SU-DHL-6 (cell line): Measurements from ENCODE around the gene SREBF2.

Experiments
- H2AFZ ChIP-seq: fragments of 200-600 bp; sonication (generic); 2 replicates; pipeline ENCODE4 v1.6.1; 2014; ENCODE audit warnings: low read depth, mild to moderate bottlenecking, moderate library complexity, mixed read lengths, antibody characterized with exemption, low read length; ENCODE audit not compliant: severe bottlenecking
- H3F3A ChIP-seq: fragments of 200-600 bp; shearing (Covaris generic); 2 replicates; pipeline ENCODE4 v1.6.0; 2016; ENCODE audit warnings: antibody characterized with exemption, mild to moderate bottlenecking; ENCODE audit not compliant: insufficient read depth
- H3K27ac ChIP-seq: fragments of 200-600 bp; sonication (generic); 2 replicates; pipeline ENCODE4 v1.5.1; 2016; ENCODE audit warnings: low read depth, mild to moderate bottlenecking, low read length, moderate library complexity, mixed read lengths
- H3K27me3 ChIP-seq: fragments of 200-600 bp; sonication (generic), shearing (Covaris generic); 2 replicates; pipeline ENCODE4 v1.6.0; 2014; ENCODE audit warnings: mild to moderate bottlenecking, low read length
- H3K36me3 ChIP-seq: fragments of 200-600 bp; sonication (generic); 2 replicates; pipeline ENCODE4 v1.6.1; 2014; ENCODE audit warnings: mild to moderate bottlenecking, low read length, mixed read lengths
- H3K4me2 ChIP-seq: fragments of 300-600, 200-600 bp; shearing (Covaris generic), sonication (generic); 2 replicates; pipeline ENCODE4 v1.6.0; 2014; ENCODE audit warnings: low read length, low read depth, mild to moderate bottlenecking; ENCODE audit not compliant: poor library complexity, severe bottlenecking
- H3K4me3 ChIP-seq: fragments of 200-600 bp; sonication (generic); 2 replicates; pipeline ENCODE4 v1.5.1; 2014; ENCODE audit warnings: antibody characterized with exemption, low read length, mild to moderate bottlenecking, mixed read lengths; ENCODE audit not compliant: insufficient read depth, poor library complexity, severe bottlenecking
- H3K79me2 ChIP-seq: fragments of 200-600 bp; sonication (generic); 2 replicates; pipeline ENCODE4 v1.6.1; 2014; ENCODE audit warnings: mild to moderate bottlenecking, low read length, moderate library complexity; ENCODE audit not compliant: insufficient read depth
- H3K9ac ChIP-seq: fragments of 200-600 bp; sonication (generic); 2 replicates; pipeline ENCODE4 v1.7.0; 2014; ENCODE audit warnings: mild to moderate bottlenecking, low read length
- H3K9me2 ChIP-seq: fragments of 200-600 bp; sonication (generic); replicated peaks from 2 replicates; pipeline ENCODE4 v1.6.1; 2014; ENCODE audit warnings: low read length; ENCODE audit not compliant: insufficient read depth
- H3K9me3 ChIP-seq: fragments of 200-600 bp; sonication (generic); 2 replicates; pipeline ENCODE4 v1.6.1; 2014; ENCODE audit warnings: low read length, mixed read lengths; ENCODE audit not compliant: insufficient read depth
- H4K20me1 ChIP-seq: fragments of 200-600 bp; sonication (generic); 2 replicates; pipeline ENCODE4 v1.6.1; 2014; ENCODE audit warnings: low read depth, mild to moderate bottlenecking, antibody characterized with exemption, low read length, moderate library complexity, mixed read lengths
- CTCF ChIP-seq: fragments of 200-600 bp; sonication (generic); IDR thresholded peaks from one replicate; pipeline ENCODE4 v1.5.1; 2017; ENCODE audit warnings: antibody characterized with exemption, mild to moderate bottlenecking, low read length, moderate library complexity; ENCODE audit not compliant: insufficient read depth, poor library complexity, severe bottlenecking
- EZH2phosphoT487 ChIP-seq: fragments of 200-600 bp; sonication (generic), shearing (Covaris generic); conservative IDR thresholded peaks from 2 replicates; pipeline ENCODE4 v1.6.1; 2018; ENCODE audit warnings: mild to moderate bottlenecking, antibody characterized with exemption, low read length, moderate library complexity, mixed read lengths

SREBF2 gene

GRCh38 chr22:41913040-41913719, 80.3 kb downstream of the SREBF2 start:
- no peak for TF ChIP-seq CTCF
- no peak for TF ChIP-seq EZH2phosphoT487

GRCh38 chr22:41913842-41914534, 81.1 kb downstream of the SREBF2 start:
- Histone ChIP-seq H4K20me1 (no peaks in the 10 kb centered on the region), H3K27ac (no peak overlapping the region), H3K9me2 (no peaks in the 10 kb centered on the region), H3F3A (peaks cover 15% of the 10 kb centered on the region; the same call in 1 of the 2 replicates), H3K79me2 (no peaks in the 10 kb centered on the region), H3K4me3 (no peak overlapping the region), H3K4me2 (no peak overlapping the region), H2AFZ (no peak overlapping the region), H3K9me3 (no peaks in the 10 kb centered on the region), H3K9ac (no peak overlapping the region), H3K36me3 (no peaks in the 10 kb centered on the region), H3K27me3 (no peaks in the 10 kb centered on the region)
- TF ChIP-seq CTCF (no peak), EZH2phosphoT487 (0 out of 2 replicates have a peak, but pooled peaks have one; percentile 57)

More at GRCh38 chr22:41913040-41913719, 80.3 kb downstream of the SREBF2 start:
- Histone ChIP-seq H3K9ac (no peak overlapping the region), H3K36me3 (no peaks in the 10 kb centered on the region), H3K9me3 (no peaks in the 10 kb centered on the region), H3F3A (peaks cover 13% of the 10 kb centered on the region; the same call in 1 of the 2 replicates), H3K27me3 (no peaks in the 10 kb centered on the region), H2AFZ (no peak overlapping the region), H3K27ac (no peak overlapping the region), H3K4me3 (no peak overlapping the region), H3K4me2 (no peak overlapping the region), H3K9me2 (no peaks in the 10 kb centered on the region), H3K79me2 (no peaks in the 10 kb centered on the region), H4K20me1 (no peaks in the 10 kb centered on the region)

- no peaks in the 10 kb centered on the region for H3K27me3 ChIP-seq
Observed at GRCh38 chr22:41914611-41915034, 81.7 kb downstream of the SREBF2 start.

More at GRCh38 chr22:41914611-41915034, 81.7 kb downstream of the SREBF2 start:
- Histone ChIP-seq H3K36me3 (no peaks in the 10 kb centered on the region), H3K79me2 (no peaks in the 10 kb centered on the region), H3K4me3 (no peak overlapping the region), H3F3A (peaks cover 17% of the 10 kb centered on the region; the same call in 1 of the 2 replicates), H4K20me1 (no peaks in the 10 kb centered on the region), H2AFZ (no peak overlapping the region), H3K4me2 (peak overlapping the region; percentile 34), H3K27ac (no peak overlapping the region), H3K9me2 (no peaks in the 10 kb centered on the region), H3K9me3 (no peaks in the 10 kb centered on the region), H3K9ac (peak overlapping the region; percentile 29; the same call in 1 of the 2 replicates)
- no peak for TF ChIP-seq CTCF
- no peak for TF ChIP-seq EZH2phosphoT487
